K562 (cell line): ENCODE data around the gene GCDH. TPM values are rescaled to one million over a fixed set of nuclear protein-coding genes. Genes with fewer than 3 reads are reported as not detected.

Experiments
- AFF1 ChIP-seq, 2 experiments: fragments of 450-650 bp; IDR thresholded peaks; 2 replicates each; pipeline ENCODE4 v1.6.1; 2018; ENCODE audit warnings: mild to moderate bottlenecking in 2 of 2, low read depth in 1 of 2; ENCODE audit not compliant: partially characterized antibody in 2 of 2
- ARID2 ChIP-seq: fragments of 450-650 bp; IDR thresholded peaks from 2 replicates; pipeline ENCODE4 v1.6.1; 2017; ENCODE audit warnings: antibody characterized with exemption, mild to moderate bottlenecking
- DACH1 ChIP-seq: fragments of 450-650 bp; IDR thresholded peaks from 2 replicates; pipeline ENCODE4 v1.6.1; 2018; ENCODE audit not compliant: partially characterized antibody
- GTF2E2 ChIP-seq: fragments of 200-800 bp; sonication (Bioruptor generic); IDR thresholded peaks from 2 replicates; pipeline ENCODE4 v1.6.1; 2016; ENCODE audit warnings: missing genetic modification characterization, missing compliant biosample characterization
- HBP1 ChIP-seq: fragments of 450-650 bp; formaldehyde crosslinking; IDR thresholded peaks from 2 replicates; pipeline ENCODE4 v1.4.0; 2022; ENCODE audit warnings: missing genetic modification characterization
- RBM25 ChIP-seq: fragments of 200-400 bp; formaldehyde crosslinking; IDR thresholded peaks from 2 replicates; pipeline ENCODE4 v1.6.1; 2018; ENCODE audit warnings: low read length, low read depth, moderate library complexity; ENCODE audit not compliant: severe bottlenecking
- RFX5 ChIP-seq: IDR thresholded peaks from 2 replicates; pipeline ENCODE4 v1.6.1; 2011; ENCODE audit warnings: low read depth, mild to moderate bottlenecking, improper control_type of control experiment, low read length
- polyA plus RNA-seq, 8 experiments: library from polyadenylated mRNA; depleted of rRNA in 4 of 8; stranded (reverse) in 5 of 8; unstranded in 3 of 8; fragments of >200 nt; fragmentation: Nextera tagmentation in 2 of 8; fragmentation: Illumina TruSeq in 1 of 8; extraction: Ambion mirVana in 2 of 8; extraction: Trizol in 1 of 8; gene quantifications; 2 replicates each; pipeline versions ENCODE4 v1.2.1 to v1.2.3, GENCODE V29; 2011 to 2014; ENCODE audit warnings: inconsistent platforms in 1 of 8, missing spikeins in 1 of 8
- total RNA-seq, 7 experiments: library from RNA; depleted of rRNA in 6 of 7; stranded (reverse); fragments of >200 nt in 6 of 7; fragmentation: Illumina TruSeq in 2 of 7; extraction: Trizol in 2 of 7; gene quantifications; 2 replicates each; pipeline versions ENCODE4 v1.2.1 to v1.2.3, GENCODE V29; 2011 to 2021; ENCODE audit warnings: low replicate concordance in 1 of 7
- TF ChIP-seq, protein P1 (sequence below): sonication (generic); formaldehyde crosslinking; IDR thresholded peaks from 2 replicates; pipeline ENCODE4 v1.8.1; 2023; ENCODE audit warnings: mild to moderate bottlenecking, missing genetic modification reagents

GCDH gene
- total and polyA plus RNA-seq, 9 of the 15 experiments (the other 6 are each of a cell fraction or from before 2014, with no cell fraction given) = 2.9 to 50.8 (median 19.1) TPM

DNA sequence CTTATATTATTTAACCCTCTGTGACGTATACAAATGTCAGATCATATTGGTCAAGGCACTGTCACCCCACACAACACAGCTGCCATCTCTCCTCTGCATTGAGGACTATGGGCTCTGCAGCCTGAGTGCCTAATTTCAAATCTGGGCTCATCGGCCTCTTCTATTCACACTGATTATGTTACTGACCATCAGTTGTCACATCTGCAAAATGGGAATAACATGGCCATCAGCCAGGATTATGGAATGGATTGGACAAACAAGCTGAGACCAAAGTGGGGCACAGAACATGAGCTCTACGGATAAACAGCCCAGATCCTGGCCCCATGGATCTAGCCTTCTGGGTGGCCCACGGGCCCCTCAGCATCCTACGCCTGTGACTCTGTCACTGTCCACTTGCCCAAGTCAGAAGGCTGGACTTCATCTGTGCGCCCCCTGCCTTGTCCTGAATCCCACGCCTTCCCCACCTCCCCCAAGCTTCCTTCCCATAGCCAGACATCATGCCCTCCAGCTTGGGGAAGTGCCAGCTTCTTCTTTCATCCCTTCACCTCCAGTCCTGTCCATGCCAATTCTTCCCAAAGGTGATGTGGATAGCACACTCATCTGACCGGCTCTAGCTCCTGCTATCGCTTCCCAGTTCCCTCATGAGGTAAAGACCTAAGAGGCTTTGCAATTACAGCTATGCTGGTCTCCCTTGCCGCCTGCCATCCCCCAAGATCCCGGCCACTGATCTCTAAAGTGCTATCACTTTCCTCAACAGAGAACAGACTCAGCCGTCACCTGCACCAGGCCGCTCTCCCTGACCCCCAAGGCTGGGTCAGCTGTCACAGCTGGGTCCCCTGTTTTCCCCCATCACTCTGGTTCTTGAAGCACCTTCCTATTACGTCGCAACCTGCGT lies 41.7 kb downstream of the GCDH start (continued):
- TF ChIP-seq AFF1 (IDR thresholded peaks at IDR 0.05; ENCODE audit: low read depth in 1 of 2, partially characterized antibody in 2 of 2) (no peak), ARID2 (no peak), GTF2E2 (tag) (peak; percentile 44), HBP1 (CRISPR knock-in tag) (0 out of 2 replicates have a peak, but pooled peaks have one; percentile 41), DACH1 (no peak), RFX5 (no peak), RBM25 (peak; percentile 70)
- TF ChIP-seq, protein P1, sequence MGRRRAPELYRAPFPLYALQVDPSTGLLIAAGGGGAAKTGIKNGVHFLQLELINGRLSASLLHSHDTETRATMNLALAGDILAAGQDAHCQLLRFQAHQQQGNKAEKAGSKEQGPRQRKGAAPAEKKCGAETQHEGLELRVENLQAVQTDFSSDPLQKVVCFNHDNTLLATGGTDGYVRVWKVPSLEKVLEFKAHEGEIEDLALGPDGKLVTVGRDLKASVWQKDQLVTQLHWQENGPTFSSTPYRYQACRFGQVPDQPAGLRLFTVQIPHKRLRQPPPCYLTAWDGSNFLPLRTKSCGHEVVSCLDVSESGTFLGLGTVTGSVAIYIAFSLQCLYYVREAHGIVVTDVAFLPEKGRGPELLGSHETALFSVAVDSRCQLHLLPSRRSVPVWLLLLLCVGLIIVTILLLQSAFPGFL = no peak
